Breast epithelium (tissue), 3 donors: ENCODE measurements around the gene EPB41L2.

Experiments used
- CTCF ChIP-seq, 3 donors: fragments of 450-650 bp; IDR thresholded peaks; one replicate each; pipeline ENCODE4 v1.5.1; 2016 to 2017; ENCODE audit warnings: antibody characterized with exemption in 3 of 3, mild to moderate bottlenecking in 3 of 3, moderate library complexity in 3 of 3
- POLR2AphosphoS5 ChIP-seq, 3 donors: sonication (generic); formaldehyde crosslinking; IDR thresholded peaks; one replicate each; pipeline ENCODE4 v1.6.1; 2017; ENCODE audit warnings: antibody characterized with exemption in 3 of 3

- TF ChIP-seq CTCF (IDR thresholded peaks at IDR 0.05) (no peak), POLR2AphosphoS5 (IDR thresholded peaks at IDR 0.05) (no peak)
Measured at GRCh38 chr6:130907687-130908086, 155.4 kb downstream of the EPB41L2 start.
